GOT3 (cell line): ENCODE results near the gene TP53.

ENCODE experiments used
- DNase-seq: peaks from one replicate; lab custom pipeline; 2025; ENCODE audit warnings: mixed read lengths; lab: John Stamatoyannopoulos, UW

Gene TP53

GRCh38 chr17:7706631-7707354, 19.5 kb upstream of the TP53 start:
- DNase-seq: no peak

DNA sequence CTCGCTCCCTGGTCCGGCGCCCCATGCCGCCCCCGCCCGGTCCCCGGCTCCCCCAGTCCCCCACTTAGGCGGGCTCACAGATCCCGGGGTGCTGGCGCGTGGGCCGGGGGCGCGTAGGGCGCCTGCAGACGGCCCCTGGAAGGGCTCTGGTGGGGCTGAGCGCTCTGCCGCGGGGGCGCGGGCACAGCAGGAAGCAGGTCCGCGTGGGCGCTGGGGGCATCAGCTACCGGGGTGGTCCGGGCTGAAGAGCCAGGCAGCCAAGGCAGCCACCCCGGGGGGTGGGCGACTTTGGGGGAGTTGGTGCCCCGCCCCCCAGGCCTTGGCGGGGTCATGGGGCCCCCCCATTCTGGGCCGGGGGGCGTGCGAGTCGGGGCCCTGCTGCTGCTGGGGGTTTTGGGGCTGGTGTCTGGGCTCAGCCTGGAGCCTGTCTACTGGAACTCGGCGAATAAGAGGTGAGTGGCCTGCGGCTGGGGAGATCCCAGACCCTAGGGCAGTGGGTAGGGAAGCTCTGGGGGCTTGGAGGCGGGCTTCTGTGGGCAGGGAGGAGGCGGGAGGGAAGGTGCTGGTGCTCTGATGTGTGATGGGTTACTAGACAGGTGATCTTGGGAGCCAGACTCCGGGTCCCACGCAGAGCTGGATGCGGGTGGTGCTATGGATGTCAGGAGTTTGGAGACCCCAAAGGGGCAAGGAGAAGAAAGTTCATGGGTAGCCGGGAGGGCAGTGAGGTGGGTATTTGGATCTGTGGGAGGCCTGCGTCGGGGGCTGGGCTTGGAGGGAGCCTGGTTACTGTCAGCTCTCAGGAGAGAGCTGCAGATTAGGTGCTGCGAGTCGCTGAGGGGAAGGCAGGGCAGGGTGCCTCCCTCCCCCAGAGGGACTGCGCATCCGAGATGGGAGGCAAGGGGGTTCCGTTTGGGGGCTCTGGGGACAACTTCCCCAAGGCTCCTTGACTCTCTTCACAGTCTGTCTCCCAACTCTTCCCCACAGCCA, 18.3 kb upstream of the TP53 start:
- no peak for DNase-seq

GRCh38 chr17:7704601-7705268, 17.4 kb upstream of the TP53 start, which contains the start of gene EFNB3:
Gene EFNB3 (plus strand): TSS chr17:7705202. CDS start chr17:7705599, 397 bp downstream.
- no peak for DNase-seq

GRCh38 chr17:7703584-7704479, 16.5 kb upstream of the TP53 start:
- DNase-seq: no peak

DNA sequence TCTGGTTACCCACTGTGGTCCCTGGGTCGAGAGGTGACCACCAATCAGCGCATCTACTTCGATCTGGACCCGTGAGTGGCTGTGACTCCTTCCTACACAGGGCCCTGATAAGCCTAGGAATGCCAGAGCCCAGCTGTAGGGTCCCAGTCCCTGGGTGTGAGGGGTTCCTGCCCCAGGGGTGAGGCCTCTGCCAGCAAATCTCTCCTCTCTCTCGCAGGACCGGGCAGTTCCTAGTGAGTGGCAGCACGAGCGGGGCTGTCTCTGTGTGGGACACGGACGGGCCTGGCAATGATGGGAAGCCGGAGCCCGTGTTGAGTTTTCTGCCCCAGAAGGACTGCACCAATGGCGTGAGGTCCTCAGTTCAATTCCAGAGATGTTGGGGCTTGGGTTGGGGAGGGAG, 15.5 kb upstream of the TP53 start:
- no peak for DNase-seq

DNA sequence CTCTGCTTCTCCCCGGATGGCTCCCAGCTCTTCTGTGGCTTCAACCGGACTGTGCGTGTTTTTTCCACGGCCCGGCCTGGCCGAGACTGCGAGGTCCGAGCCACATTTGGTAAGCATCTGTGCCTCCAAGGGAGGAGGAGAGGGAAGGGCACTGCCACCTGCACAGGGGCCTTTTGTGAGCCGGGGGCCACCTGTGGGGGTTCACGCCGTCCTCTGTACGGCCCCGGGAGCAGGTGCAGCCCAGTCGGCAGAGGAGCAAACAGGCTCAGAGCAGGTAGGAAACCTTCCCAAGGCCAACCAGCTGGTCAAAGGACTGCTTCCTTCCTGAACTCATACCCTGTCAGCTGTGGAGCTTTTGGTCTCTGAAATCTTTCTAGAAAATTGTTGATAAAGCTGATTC, 14.4 kb upstream of the TP53 start:
- DNase-seq: no peak

DNA sequence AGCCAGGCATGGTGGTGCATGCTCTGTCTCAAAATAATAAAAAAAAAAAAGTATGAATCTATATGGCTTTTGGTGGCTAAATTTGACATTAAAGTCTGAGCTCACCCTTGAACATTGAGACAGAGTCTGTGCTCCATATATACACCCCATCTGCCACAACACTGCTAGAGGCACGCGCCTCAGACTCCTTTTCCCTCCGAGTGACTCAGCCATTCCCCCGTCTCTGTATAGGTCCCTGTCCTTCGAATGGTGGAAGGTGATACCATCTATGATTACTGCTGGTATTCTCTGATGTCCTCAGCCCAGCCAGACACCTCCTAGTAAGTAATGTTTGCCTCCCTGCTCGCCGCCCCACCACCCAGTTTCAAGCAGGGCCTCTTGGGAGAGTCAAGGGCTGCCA, 13.2 kb upstream of the TP53 start:
- no peak for DNase-seq

DNA sequence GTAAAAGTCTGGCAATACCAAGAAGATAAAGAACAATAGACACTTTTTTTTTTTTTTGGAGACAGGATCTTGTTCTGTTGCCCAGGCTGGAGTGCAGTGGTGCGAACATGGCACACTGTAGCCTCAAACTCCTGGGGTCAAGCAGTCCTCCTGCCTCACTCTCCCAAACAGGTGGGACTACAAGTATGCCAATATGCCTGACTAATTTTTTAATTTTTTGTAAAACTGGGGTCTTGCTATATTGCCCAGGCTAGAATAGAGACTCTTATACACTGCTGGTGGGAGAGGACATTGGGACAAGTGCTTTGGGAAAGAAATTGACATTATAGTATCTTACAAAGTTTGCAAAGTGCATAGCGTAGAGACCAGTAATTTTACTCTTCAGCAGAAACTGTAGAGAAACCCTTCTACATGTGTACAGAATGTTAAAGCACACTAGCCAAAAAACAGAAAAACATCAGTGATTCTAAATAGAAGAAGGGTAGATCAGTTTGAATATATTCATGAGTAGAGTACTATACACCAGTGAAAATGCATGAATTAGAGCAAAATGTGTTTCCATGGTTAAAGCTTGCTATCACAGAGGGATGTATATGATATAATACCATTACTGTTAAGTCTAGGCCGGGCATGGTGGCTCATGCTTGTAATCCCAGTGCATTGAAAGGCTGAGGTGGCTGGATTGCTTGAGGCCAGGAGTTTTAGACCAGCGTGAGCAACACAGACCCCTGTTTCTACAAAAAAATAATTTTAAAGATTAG, 10.7 kb upstream of the TP53 start:
- no peak for DNase-seq

DNA sequence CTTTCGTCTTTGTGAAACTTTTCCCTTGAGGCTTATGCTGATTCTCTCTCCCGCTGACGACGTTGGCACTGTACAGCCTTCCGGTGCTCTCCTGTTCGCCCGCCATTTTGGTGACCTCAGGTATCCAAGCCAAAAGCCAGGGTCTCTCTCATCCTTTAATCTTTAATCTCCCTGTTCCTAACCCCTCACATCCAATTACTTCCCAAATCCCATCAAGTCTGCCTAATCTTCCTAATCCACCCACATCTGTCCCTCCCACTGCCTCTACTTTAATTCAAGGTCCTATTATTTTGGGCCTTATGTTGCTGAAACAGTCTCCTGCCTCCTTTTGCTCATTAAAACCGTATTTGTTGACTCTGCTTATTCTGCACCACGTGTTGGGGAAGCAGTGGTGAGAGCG, 8.3 kb upstream of the TP53 start:
- no peak for DNase-seq

GRCh38 chr17:7688808-7689316, 1.6 kb upstream of the TP53 start:
- no peak for DNase-seq

DNA sequence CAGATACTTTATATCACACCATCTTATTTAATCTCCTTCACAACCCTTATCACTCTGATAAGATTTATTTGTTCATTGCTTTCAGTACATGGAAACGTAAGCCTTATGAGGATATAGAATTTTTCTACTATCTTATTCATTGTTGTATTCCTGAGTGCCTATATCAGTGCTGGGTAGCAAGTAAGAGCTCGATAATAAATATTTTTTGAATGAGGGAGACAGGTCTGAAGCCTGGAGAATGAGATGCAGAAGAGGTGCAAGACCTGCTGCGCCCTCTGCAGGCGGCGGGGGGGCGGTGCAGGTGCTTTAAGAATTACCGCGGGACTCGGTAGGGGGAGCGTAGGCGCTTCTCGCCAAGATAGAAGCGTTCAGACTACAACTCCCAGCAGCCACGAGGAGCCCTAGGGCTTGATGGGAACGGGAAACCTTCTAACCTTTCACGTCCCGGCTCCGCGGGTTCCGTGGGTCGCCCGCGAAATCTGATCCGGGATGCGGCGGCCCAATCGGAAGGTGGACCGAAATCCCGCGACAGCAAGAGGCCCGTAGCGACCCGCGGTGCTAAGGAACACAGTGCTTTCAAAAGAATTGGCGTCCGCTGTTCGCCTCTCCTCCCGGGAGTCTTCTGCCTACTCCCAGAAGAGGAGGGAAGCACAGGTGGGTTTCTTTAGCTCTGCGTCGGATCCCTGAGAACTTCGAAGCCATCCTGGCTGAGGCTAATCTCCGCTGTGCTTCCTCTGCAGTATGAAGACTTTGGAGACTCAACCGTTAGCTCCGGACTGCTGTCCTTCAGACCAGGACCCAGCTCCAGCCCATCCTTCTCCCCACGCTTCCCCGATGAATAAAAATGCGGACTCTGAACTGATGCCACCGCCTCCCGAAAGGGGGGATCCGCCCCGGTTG, 868 bp upstream of the TP53 start, which contains the start of gene WRAP53:
WRAP53 (plus strand) TSS at position 570 of the 900 bp plus-strand sequence; CDS start at position 742, 172 bp downstream.
- DNase-seq: peak; percentile 91

- peak; percentile 66 for DNase-seq
These were observed 843 bp downstream of the TP53 start for GRCh38 chr17:7686222-7687071.

DNA sequence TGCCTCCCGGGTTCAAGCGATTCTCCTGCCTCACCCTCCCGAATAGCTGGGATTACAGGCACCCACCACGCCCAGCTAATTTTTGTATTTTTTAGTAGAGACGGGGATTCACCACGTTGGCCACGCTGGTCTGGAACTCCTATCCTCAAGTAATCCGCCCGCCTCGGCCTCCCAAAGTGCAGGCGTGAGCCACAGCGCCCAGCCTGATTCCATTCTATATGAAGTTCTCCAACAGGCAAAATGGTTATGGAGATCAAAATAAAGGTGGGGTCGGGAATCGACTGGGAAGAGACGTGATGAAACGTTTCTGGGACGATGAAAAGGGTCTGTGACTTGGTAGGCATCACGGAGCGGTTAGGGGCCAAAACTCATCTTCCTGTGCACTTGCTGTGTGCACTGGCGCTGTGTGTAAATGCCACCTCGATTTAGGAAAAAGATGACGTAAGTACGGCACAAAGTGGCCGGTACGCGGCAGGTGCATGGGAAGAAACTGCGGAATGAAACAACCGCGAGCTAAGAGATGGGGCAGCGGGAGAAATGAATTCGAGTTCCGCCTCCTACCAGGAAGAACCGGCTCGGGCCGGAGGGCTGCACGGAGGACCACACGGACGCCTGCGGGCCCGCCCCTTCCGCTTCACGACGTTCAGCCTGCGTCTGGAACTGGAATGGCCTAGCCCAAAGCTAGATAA, 1.6 kb downstream of the TP53 start:
- peak; percentile 66 for DNase-seq

DNA sequence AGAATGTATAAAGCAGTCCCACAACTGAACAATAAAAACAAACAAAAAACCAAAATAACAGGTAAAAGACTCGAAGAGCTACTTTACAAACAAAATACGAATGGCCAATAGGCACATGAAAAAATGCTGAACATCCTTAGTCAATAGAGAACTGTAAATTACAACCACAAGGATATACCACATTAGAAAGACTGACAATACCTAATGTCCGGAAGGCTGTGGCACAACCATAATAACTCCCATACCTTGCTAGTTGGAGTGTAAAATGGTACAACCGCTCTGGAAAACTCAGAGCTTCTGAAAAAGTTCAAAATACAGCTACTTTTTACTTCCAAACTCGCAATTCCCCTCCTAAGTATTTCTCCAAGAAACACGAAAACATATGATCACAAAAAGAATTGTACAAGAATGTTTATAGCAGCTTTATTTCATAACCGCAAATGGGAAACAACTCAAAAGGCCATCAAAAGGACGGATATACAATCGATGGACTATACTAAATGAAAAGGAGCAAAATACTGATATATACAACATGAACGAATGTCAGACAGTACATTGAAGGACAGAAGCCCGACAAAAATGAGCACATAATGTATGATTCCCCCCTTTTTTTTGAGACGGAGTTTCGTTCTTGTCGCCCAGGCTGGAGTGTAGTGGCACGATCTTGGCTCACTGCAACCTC, 2.3 kb downstream of the TP53 start:
- no peak for DNase-seq

DNA sequence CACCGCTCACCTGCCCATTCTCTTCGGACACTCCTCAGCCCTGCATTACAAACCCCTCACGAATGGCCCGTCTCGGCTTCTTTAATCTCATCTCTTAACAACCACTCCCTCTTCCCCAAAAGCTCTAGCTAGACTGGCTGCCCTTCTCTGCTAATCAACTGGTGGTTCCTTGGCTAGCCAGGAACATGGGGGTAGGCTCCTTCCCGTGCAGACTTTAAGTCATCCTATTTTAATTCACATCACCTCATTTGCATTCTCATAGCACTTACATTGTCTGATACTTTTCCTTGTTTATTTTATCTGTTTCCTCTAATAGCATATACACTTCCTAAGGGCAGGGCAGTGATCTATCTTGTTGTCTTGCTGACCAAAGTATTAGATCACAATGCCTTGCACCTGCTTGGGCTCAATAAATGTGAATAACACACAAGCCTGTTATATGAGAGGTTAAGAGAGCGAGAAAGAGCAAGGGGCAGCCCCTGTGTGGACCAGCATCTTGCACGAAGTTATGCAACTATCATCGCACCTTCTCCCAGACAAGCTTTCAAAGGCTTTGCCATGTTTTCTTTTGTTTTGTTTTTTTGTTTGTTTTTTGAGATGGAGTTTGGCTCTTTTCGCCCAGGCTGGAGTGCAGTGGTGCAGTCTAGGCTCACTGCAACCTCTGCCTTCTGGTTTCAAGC, 9.8 kb downstream of the TP53 start:
- no peak for DNase-seq

DNA sequence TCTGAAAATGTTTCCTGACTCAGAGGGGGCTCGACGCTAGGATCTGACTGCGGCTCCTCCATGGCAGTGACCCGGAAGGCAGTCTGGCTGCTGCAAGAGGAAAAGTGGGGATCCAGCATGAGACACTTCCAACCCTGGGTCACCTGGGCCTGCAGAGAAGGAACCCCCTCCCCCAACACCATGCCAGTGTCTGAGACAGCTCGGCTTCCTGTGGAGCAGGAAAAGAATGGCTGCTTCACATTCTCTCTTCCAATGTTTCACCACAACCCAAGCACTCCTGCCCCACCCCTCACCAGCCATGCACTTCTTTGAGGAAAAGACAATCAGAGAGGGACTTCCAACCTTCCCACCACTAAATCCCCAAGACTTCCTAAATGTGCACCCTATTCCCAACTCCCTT, 10.8 kb downstream of the TP53 start:
- no peak for DNase-seq
